Measurements from ENCODE around the gene IFIT5. TPM values are rescaled to one million over a fixed set of nuclear protein-coding genes. Genes with fewer than 3 reads are reported as not detected.

The IFIT5 gene
- polyA plus RNA-seq, 4 donors = 4.5 to 12.9 (median 7.9) TPM

DNA sequence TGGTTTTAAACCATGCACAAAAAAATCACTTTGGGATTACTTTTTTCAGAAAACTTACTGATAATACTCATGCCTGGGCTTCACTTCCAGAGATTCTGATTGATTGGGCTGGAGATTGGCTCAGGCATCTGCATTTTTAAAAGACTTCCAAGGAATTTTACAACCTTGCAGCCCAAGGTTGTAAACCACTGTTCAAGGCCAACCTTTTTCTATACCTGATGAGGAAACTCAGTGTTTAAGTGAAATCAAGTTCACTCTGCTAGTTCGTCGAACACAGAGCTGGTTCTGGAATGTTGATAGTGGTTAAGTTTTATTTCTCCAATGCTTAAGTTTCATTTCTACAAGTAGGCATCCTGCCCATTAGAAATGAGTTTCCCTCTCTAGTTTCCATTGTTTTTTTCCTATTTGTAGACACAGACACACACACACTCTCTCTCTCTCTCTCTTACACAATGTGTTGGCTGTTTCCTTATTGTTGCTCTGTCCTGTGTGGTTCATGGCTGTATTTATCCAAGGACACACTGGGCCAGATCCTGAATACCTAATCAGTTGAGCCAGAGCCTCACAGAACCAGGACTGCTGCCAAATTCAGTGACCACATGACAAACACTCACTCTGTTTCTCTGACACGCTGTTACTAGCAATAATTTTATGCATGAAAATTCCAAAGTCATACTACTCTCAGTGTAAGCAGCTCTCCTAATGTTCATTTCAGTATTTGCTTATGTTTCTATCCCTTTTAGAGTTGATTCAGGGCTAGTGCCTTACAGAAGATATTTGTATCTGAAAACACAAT is 40.3 kb upstream of the IFIT5 start:
- H3K27me3 ChIP-seq (ENCODE audit: control insufficient read depth in 3 of 3, insufficient read depth in 3 of 3, low read length in 3 of 3) = no peaks in the 10 kb centered on the region
- 7 to 23% (median 17%) methylated on average over 3 of the region's 3 CpGs for WGBS, 3 donors
- DNase-seq (peak; percentile 79 to 84), FAIRE-seq (no peak)
- no peak overlapping the region for H3K4me3 ChIP-seq (ENCODE audit: low read depth in 1 of 3, low read length in 3 of 3)
- peaks cover 0 to 24% (median 3%) of the 10 kb centered on the region in 3 donors for H3K4me1 ChIP-seq (ENCODE audit: control insufficient read depth in 3 of 3, insufficient read depth in 2 of 3, low read depth in 1 of 3, low read length in 2 of 3)
- H3K36me3 ChIP-seq (ENCODE audit: control insufficient read depth in 3 of 3, insufficient read depth in 2 of 3, low read depth in 1 of 3, low read length in 3 of 3) = no peaks in the 10 kb centered on the region
- H3K27ac ChIP-seq (ENCODE audit: low read depth in 1 of 3, low read length in 2 of 3) = peak overlapping the region; percentile 48 to 75 (median 56)
- no peaks in the 10 kb centered on the region for H3K9me3 ChIP-seq (ENCODE audit: control insufficient read depth in 2 of 2, insufficient read depth in 1 of 2, low read depth in 1 of 2, low read length in 1 of 2)

DNA sequence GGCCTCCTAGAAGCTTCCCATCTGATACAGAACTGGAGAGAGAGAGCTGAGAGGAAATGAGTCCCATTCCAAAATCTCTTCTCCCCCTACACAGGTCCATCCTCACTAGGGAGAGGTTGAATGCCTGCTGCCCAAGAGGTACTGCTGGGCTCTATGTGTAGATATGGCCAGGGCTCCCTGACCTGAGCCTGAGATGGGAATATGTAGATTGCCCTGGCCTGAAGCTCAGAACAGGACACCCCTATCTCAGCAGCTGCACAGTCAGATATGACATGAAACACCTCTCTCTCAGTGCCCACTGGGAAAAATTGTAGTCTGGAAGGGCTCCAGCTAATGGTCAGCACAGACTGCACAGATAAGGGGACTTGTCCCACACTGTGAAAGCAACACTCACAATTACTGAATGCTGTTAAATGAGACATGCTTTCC is 39.6 kb upstream of the IFIT5 start:
- no peak for FAIRE-seq
- H3K27me3 ChIP-seq (ENCODE audit: control insufficient read depth in 3 of 3, insufficient read depth in 3 of 3, low read length in 3 of 3) = no peaks in the 10 kb centered on the region
- no peak overlapping the region for H3K4me3 ChIP-seq (ENCODE audit: low read depth in 1 of 3, low read length in 3 of 3)
- H3K4me1 ChIP-seq (ENCODE audit: control insufficient read depth in 3 of 3, insufficient read depth in 2 of 3, low read depth in 1 of 3, low read length in 2 of 3) = peaks cover 0 to 23% (median 3%) of the 10 kb centered on the region in 3 donors
- H3K9me3 ChIP-seq (ENCODE audit: control insufficient read depth in 2 of 2, insufficient read depth in 1 of 2, low read depth in 1 of 2, low read length in 1 of 2) = no peaks in the 10 kb centered on the region
- H3K27ac ChIP-seq (ENCODE audit: low read depth in 1 of 3, low read length in 2 of 3) = peak overlapping the region in 2 of 3 donors; percentile 56 to 75
- DNase-seq = no peak
- H3K36me3 ChIP-seq (ENCODE audit: control insufficient read depth in 3 of 3, insufficient read depth in 2 of 3, low read depth in 1 of 3, low read length in 3 of 3) = no peaks in the 10 kb centered on the region

DNA sequence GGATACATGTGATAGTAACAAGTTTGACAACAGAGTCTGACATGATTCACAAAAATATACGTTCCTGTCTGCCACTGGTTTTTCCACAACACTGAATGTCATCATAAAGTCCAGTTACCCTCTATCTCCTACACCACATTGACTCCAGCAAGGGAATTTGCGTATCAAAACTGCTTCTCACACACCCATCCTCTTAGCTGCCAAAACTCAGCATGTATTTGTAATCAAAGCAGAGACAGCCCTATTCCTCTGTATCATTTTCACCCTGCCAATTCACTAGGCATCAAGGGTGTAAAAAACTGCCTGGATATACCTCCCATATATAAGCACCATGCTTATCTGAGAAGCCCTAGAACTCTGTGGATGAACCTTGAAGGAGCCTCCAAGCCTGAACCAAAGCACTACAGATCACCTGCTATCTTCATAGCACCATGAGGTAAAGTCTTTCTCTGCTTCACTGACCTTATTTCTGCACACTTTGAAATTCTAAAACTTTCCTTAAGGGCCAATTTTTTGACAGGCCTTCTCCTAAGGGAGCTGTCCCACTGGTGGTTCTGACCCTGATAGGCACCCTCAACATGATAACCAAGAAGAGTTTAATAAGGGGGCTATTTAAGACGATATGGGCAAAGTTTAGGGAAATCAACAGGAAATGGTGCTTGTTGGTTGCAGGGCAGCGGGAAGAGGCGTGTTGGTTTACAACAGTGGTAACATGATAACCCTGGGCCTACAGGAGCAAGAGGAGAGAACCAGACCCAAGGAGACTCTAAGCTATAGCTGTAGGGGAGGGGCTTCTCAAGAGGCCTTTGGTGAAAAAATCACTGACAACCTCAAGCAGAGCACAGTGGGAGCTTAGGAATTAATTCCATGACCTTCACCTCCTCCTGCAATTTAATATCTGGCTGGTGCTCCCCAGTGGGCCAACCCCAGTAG is 36.4 kb upstream of the IFIT5 start, which contains the start of gene IFIT1B:
IFIT1B (plus strand) TSS at position 352 of the 933 bp plus-strand sequence; CDS start at position 432, 80 bp downstream.
- Histone ChIP-seq H3K27me3 (ENCODE audit: control insufficient read depth in 3 of 3, insufficient read depth in 3 of 3, low read length in 3 of 3) (no peaks in the 10 kb centered on the region), H3K27ac (ENCODE audit: low read depth in 1 of 3, low read length in 2 of 3) (no peak within 1 kb of the TSS), H3K36me3 (ENCODE audit: control insufficient read depth in 3 of 3, insufficient read depth in 2 of 3, low read depth in 1 of 3, low read length in 3 of 3) (no peaks in the 10 kb centered on the region), H3K4me1 (ENCODE audit: control insufficient read depth in 3 of 3, insufficient read depth in 2 of 3, low read depth in 1 of 3, low read length in 2 of 3) (peaks cover 0 to 21% (median 3%) of the 10 kb centered on the region in 3 donors), H3K9me3 (ENCODE audit: control insufficient read depth in 2 of 2, insufficient read depth in 1 of 2, low read depth in 1 of 2, low read length in 1 of 2) (no peaks in the 10 kb centered on the region), H3K4me3 (ENCODE audit: low read depth in 1 of 3, low read length in 3 of 3) (no peak within 1 kb of the TSS)
- no peak for FAIRE-seq
- WGBS, 3 donors = 72 to 80% (median 79%) methylated on average over 5 of the region's 5 CpGs
- no peak for DNase-seq

DNA sequence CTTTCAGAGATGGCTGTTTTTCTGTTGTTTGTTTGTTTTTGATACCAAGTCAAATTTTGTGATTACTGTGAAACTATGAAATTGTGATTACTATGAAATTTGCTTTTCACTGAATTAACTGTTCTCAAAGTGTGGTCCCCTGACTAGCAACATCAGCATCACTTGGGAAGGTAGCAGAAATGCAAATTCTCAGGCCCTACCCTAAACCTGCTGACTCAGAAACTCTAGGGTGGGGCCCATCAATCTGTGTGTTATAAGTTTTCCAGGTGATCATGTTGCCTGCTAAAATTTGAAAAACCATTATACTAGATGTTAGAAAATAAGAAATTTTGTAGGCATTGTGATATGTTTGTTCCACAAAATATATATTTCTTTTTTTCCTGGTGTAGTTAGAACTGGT is 35.3 kb upstream of the IFIT5 start:
- Histone ChIP-seq H3K4me1 (ENCODE audit: control insufficient read depth in 3 of 3, insufficient read depth in 2 of 3, low read depth in 1 of 3, low read length in 2 of 3) (peaks cover 0 to 11% (median 3%) of the 10 kb centered on the region in 3 donors), H3K36me3 (ENCODE audit: control insufficient read depth in 3 of 3, insufficient read depth in 2 of 3, low read depth in 1 of 3, low read length in 3 of 3) (no peaks in the 10 kb centered on the region), H3K27me3 (ENCODE audit: control insufficient read depth in 3 of 3, insufficient read depth in 3 of 3, low read length in 3 of 3) (no peaks in the 10 kb centered on the region), H3K4me3 (ENCODE audit: low read depth in 1 of 3, low read length in 3 of 3) (no peak overlapping the region), H3K27ac (ENCODE audit: low read depth in 1 of 3, low read length in 2 of 3) (no peak overlapping the region), H3K9me3 (ENCODE audit: control insufficient read depth in 2 of 2, insufficient read depth in 1 of 2, low read depth in 1 of 2, low read length in 1 of 2) (no peaks in the 10 kb centered on the region)
- DNase-seq = no peak
- no peak for FAIRE-seq

DNA sequence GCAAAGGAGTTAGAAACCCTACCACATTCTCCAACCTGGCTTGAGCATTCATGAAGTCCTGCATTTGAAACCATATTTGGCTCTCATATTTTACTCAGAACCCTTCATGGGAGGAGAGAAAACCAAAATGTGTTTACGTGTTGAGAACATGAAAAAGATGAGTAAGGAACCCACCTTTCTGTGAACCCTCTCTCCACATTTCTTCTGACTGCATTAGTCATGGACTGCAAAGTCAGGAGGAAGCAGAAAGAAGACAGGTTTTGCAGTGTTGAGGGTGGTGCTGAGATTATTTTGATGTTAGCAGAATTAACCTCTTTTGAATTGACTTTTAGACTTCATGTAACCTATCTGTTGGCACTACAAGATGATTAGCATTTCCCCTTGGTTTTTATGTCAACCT is 31.6 kb upstream of the IFIT5 start:
- FAIRE-seq (no peak), DNase-seq (no peak)
- no peaks in the 10 kb centered on the region for H3K27me3 ChIP-seq (ENCODE audit: control insufficient read depth in 3 of 3, insufficient read depth in 3 of 3, low read length in 3 of 3)
- no peak overlapping the region for H3K4me3 ChIP-seq (ENCODE audit: low read depth in 1 of 3, low read length in 3 of 3)
- H3K27ac ChIP-seq (ENCODE audit: low read depth in 1 of 3, low read length in 2 of 3) = no peak overlapping the region
- 75 to 95% (median 94%) methylated on average over 1 of the region's 1 CpG for WGBS, 3 donors
- no peaks in the 10 kb centered on the region for H3K4me1 ChIP-seq (ENCODE audit: control insufficient read depth in 3 of 3, insufficient read depth in 2 of 3, low read depth in 1 of 3, low read length in 2 of 3)
- no peaks in the 10 kb centered on the region for H3K36me3 ChIP-seq (ENCODE audit: control insufficient read depth in 3 of 3, insufficient read depth in 2 of 3, low read depth in 1 of 3, low read length in 3 of 3)
- no peaks in the 10 kb centered on the region for H3K9me3 ChIP-seq (ENCODE audit: control insufficient read depth in 2 of 2, insufficient read depth in 1 of 2, low read depth in 1 of 2, low read length in 1 of 2)

DNA sequence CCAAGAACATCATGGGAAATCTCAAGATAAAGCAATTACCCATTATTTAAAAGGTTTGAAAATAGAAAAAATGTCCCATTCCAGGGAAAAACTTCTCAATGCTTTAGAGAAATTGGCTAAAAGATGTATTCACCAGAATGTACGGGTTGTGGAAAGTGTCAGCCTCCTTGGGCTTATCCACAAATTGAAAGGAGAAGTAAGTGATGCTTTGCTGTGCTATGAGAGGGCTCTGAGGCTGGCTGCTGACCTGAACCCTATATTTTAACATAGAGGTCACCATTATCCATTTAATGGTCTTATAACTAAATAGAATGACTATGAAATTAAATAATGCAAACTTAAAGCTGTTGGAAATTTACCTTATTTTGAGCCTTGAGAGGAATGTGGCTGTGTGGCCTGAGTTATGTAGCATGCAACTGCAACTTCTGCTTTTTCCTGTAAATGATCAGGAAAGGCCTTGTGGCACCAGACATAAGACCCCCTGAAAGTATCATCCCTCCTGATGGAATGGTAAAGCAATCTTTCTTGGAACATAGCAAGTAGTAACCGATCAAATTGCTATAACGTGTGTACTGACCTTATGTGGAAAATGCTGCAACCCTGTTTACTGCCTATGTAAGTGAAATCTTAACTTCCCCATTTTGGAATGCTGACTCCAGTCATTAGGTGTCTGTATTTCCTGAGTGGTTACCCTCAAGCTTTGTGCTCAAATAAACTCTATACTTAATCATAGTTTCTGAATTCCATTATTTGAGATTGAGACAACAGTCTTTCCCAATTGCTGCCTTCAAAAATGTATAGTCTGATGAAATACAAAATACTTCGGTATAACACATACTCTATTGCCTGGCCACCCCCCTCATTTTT is 29.7 kb upstream of the IFIT5 start:
- Histone ChIP-seq H3K4me1 (ENCODE audit: control insufficient read depth in 3 of 3, insufficient read depth in 2 of 3, low read depth in 1 of 3, low read length in 2 of 3) (no peaks in the 10 kb centered on the region), H3K27me3 (ENCODE audit: control insufficient read depth in 3 of 3, insufficient read depth in 3 of 3, low read length in 3 of 3) (no peaks in the 10 kb centered on the region), H3K27ac (ENCODE audit: low read depth in 1 of 3, low read length in 2 of 3) (no peak overlapping the region), H3K4me3 (ENCODE audit: low read depth in 1 of 3, low read length in 3 of 3) (no peak overlapping the region), H3K36me3 (ENCODE audit: control insufficient read depth in 3 of 3, insufficient read depth in 2 of 3, low read depth in 1 of 3, low read length in 3 of 3) (no peaks in the 10 kb centered on the region), H3K9me3 (ENCODE audit: control insufficient read depth in 2 of 2, insufficient read depth in 1 of 2, low read depth in 1 of 2, low read length in 1 of 2) (no peaks in the 10 kb centered on the region)
- WGBS, 3 donors = 78 to 87% (median 86%) methylated on average over 4 of the region's 4 CpGs
- FAIRE-seq (no peak), DNase-seq (no peak)

DNA sequence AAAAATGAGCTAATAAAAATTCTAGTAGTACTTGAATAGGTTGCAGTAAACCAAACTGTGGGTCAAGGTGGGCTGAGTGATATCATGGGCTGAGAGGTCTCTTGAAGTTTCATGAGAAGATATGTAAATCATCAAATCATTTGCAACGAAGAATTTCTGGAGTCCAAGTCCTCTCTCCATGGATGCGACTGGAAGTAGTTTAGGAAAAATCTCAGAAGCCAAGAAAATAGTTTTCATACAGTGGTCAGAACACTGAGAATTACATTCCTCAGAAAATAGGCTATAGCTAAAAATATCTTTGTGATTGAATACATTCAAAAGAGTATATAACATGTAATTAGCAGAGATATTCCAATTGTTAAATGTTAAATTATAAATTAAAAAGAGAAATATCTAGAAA is 25.6 kb upstream of the IFIT5 start:
- Histone ChIP-seq H3K27ac (ENCODE audit: low read depth in 1 of 3, low read length in 2 of 3) (no peak overlapping the region), H3K27me3 (ENCODE audit: control insufficient read depth in 3 of 3, insufficient read depth in 3 of 3, low read length in 3 of 3) (no peaks in the 10 kb centered on the region), H3K9me3 (ENCODE audit: control insufficient read depth in 2 of 2, insufficient read depth in 1 of 2, low read depth in 1 of 2, low read length in 1 of 2) (no peaks in the 10 kb centered on the region), H3K36me3 (ENCODE audit: control insufficient read depth in 3 of 3, insufficient read depth in 2 of 3, low read depth in 1 of 3, low read length in 3 of 3) (no peaks in the 10 kb centered on the region), H3K4me3 (ENCODE audit: low read depth in 1 of 3, low read length in 3 of 3) (no peak overlapping the region), H3K4me1 (ENCODE audit: control insufficient read depth in 3 of 3, insufficient read depth in 2 of 3, low read depth in 1 of 3, low read length in 2 of 3) (peaks cover 0 to 8% (median 0%) of the 10 kb centered on the region in 3 donors)
- DNase-seq (no peak), FAIRE-seq (no peak)
- 73 to 86% (median 84%) methylated on average over 2 of the region's 2 CpGs for WGBS, 3 donors

DNA sequence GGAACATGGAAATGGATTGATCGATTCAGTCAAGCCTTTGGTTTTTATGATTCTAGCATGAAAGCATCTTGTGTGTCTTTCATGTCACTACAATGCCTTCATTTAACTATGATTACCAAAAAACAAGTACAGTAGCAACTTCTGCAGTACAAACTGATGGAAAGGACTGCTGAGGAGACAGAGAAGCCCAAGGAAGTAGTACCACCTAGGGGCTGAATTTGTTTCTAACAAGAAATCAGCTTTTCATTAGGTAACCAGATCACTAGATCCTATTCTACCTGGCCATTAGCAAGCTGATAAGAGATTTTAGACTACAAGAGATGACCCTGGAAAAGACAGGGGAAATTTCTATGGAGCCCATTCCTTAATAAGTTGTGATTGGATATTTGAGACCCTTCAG is 25.1 kb upstream of the IFIT5 start:
- Histone ChIP-seq H3K27ac (ENCODE audit: low read depth in 1 of 3, low read length in 2 of 3) (no peak overlapping the region), H3K4me1 (ENCODE audit: control insufficient read depth in 3 of 3, insufficient read depth in 2 of 3, low read depth in 1 of 3, low read length in 2 of 3) (peaks cover 0 to 8% (median 0%) of the 10 kb centered on the region in 3 donors), H3K9me3 (ENCODE audit: control insufficient read depth in 2 of 2, insufficient read depth in 1 of 2, low read depth in 1 of 2, low read length in 1 of 2) (no peaks in the 10 kb centered on the region), H3K36me3 (ENCODE audit: control insufficient read depth in 3 of 3, insufficient read depth in 2 of 3, low read depth in 1 of 3, low read length in 3 of 3) (no peaks in the 10 kb centered on the region), H3K4me3 (ENCODE audit: low read depth in 1 of 3, low read length in 3 of 3) (no peak overlapping the region), H3K27me3 (ENCODE audit: control insufficient read depth in 3 of 3, insufficient read depth in 3 of 3, low read length in 3 of 3) (no peaks in the 10 kb centered on the region)
- FAIRE-seq (no peak), DNase-seq (no peak)
- 81 to 91% (median 82%) methylated on average over 1 of the region's 1 CpG for WGBS, 3 donors

All from small intestine (tissue), 7 donors.